Fibroblast of villous mesenchyme (primary cell): ENCODE results near the gene PCNA. TPM values are rescaled to one million over a fixed set of nuclear protein-coding genes. Genes with fewer than 3 reads are reported as not detected.

Experiments used
- DNase-seq: peaks from one replicate; pipeline ENCODE4 v3.0.0-alpha.2; 2010; ENCODE audit warnings: low read depth
- H3K4me3 ChIP-seq: 2 replicates; pipeline ENCODE4 v1.5.1; 2011; ENCODE audit warnings: low read depth, mild to moderate bottlenecking, low read length
- CTCF ChIP-seq: IDR thresholded peaks from 2 replicates; pipeline ENCODE4 v1.5.1; 2012; ENCODE audit warnings: low read depth, mild to moderate bottlenecking, low read length; ENCODE audit not compliant: insufficient read depth
- total RNA-seq: library from RNA; depleted of rRNA; stranded (reverse); fragments of >200 nt; gene quantifications from 2 replicates; pipeline ENCODE4 v1.2.3, GENCODE V29; 2012

The PCNA gene
- total RNA-seq, 1 donor = 121 TPM

- H3K4me3 ChIP-seq = peak overlapping the region; percentile 98
- DNase-seq = no peak
- no peak for TF ChIP-seq CTCF
Observed at GRCh38 chr20:5118220-5119142, 1.3 kb downstream of the PCNA start.

- no peak for TF ChIP-seq CTCF
- H3K4me3 ChIP-seq = no peak overlapping the region
- DNase-seq = no peak
Observed at GRCh38 chr20:5116875-5117274, 2.9 kb downstream of the PCNA start.

- no peak overlapping the region for H3K4me3 ChIP-seq
- TF ChIP-seq CTCF = no peak
- DNase-seq = no peak
Observed at GRCh38 chr20:5114403-5114802, 5.4 kb downstream of the PCNA start.

- H3K4me3 ChIP-seq = peak overlapping the region; percentile 94
- no peak for TF ChIP-seq CTCF
- DNase-seq = no peak
Observed at GRCh38 chr20:5113615-5113986, 6.2 kb downstream of the PCNA start.

GRCh38 chr20:5109276-5109675 is 10.5 kb downstream of the PCNA start:
- TF ChIP-seq CTCF = no peak
- no peak overlapping the region for H3K4me3 ChIP-seq
- DNase-seq = no peak

GRCh38 chr20:5104479-5104878 is 15.3 kb downstream of the PCNA start:
- TF ChIP-seq CTCF = no peak
- no peak for DNase-seq
- H3K4me3 ChIP-seq = no peak overlapping the region
